A673 (cell line): ENCODE results near the gene IL23R. TPM values are rescaled to one million over a fixed set of nuclear protein-coding genes. Genes with fewer than 3 reads are reported as not detected.

Experiments used
- BruUV-seq: library from RNA; stranded (reverse); fragments of 400-500 nt; replicated peaks from 2 replicates; lab custom pipeline; 2021; lab: Mats Ljungman, UMichigan
- CTCF ChIA-PET: fragments of 300-600 bp; sonication (Branson Sonifier 250); formaldehyde crosslinking; loops from one replicate; lab custom pipeline; 2022; ENCODE audit warnings: antibody characterized with exemption; lab: Charles Lee
- POLR2A ChIA-PET: fragments of 300-600 bp; sonication (Branson Sonifier 250); formaldehyde crosslinking; loops from one replicate; lab custom pipeline; 2022; ENCODE audit warnings: antibody characterized with exemption; ENCODE audit not compliant: low non-redundant PET; lab: Charles Lee
- DNase-seq: peaks from one replicate; pipeline ENCODE4 v3.0.0-alpha.2; 2015; ENCODE audit warnings: low spot score
- H3K27ac ChIP-seq: fragments of 200-600 bp; sonication (generic); 2 replicates; pipeline ENCODE4 v1.5.1; 2016; ENCODE audit warnings: mixed run types, low read depth, mild to moderate bottlenecking, mixed read lengths, antibody characterized with exemption, low read length; ENCODE audit not compliant: poor library complexity, severe bottlenecking
- H3K27me3 ChIP-seq: fragments of 200-600 bp; sonication (generic); replicated peaks from 2 replicates; pipeline ENCODE4 v1.6.1; 2017; ENCODE audit warnings: mixed run types, low read depth, mild to moderate bottlenecking, mixed read lengths, antibody characterized with exemption, low read length; ENCODE audit not compliant: insufficient read depth, poor library complexity
- H3K36me3 ChIP-seq: fragments of 200-600 bp; sonication (generic); 2 replicates; pipeline ENCODE4 v1.6.1; 2016; ENCODE audit warnings: mixed run types, mild to moderate bottlenecking, mixed read lengths, antibody characterized with exemption, low read length; ENCODE audit not compliant: insufficient read depth, poor library complexity, severe bottlenecking
- H3K4me1 ChIP-seq: fragments of 200-600 bp; sonication (generic); 2 replicates; pipeline ENCODE4 v1.6.1; 2017; ENCODE audit warnings: mixed run types, mild to moderate bottlenecking, mixed read lengths, antibody characterized with exemption, low read length; ENCODE audit not compliant: insufficient read depth, poor library complexity, severe bottlenecking
- H3K4me3 ChIP-seq: fragments of 200-600 bp; sonication (generic); 2 replicates; pipeline ENCODE4 v1.5.1; 2016; ENCODE audit warnings: low read depth, mixed run types, mild to moderate bottlenecking, mixed read lengths, low read length; ENCODE audit not compliant: poor library complexity, severe bottlenecking
- H3K9me3 ChIP-seq: fragments of 200-600 bp; sonication (generic); 2 replicates; pipeline ENCODE4 v1.6.1; 2016; ENCODE audit warnings: mixed run types, low read depth, mild to moderate bottlenecking, mixed read lengths, antibody characterized with exemption, low read length; ENCODE audit not compliant: poor library complexity, severe bottlenecking
- EZH2 ChIP-seq: fragments of 200-600 bp; sonication (generic); IDR thresholded peaks from 2 replicates; pipeline ENCODE4 v1.6.1; 2017; ENCODE audit warnings: borderline replicate concordance, low read depth, mild to moderate bottlenecking, mixed read lengths, antibody characterized with exemption, low read length; ENCODE audit not compliant: poor library complexity, severe bottlenecking
- intact Hi-C: fragments of 100-400 bp; cut with micrococcal nuclease; formaldehyde crosslinking; loops from one replicate; pipeline ENCODE4 v1.10.0; 2022; ENCODE audit not compliant: unreplicated experiment
- total RNA-seq: library from RNA; stranded (reverse); gene quantifications from 2 replicates; pipeline ENCODE4 v1.2.3, GENCODE V29; 2021
- TF ChIP-seq, protein P1 (sequence below): fragments of 300-800, 200-600 bp; sonication (generic); conservative IDR thresholded peaks from 2 replicates; pipeline ENCODE4 v1.5.1; 2017; ENCODE audit warnings: low read depth, mild to moderate bottlenecking, antibody characterized with exemption, low read length, moderate library complexity, mixed read lengths

The IL23R gene
- total RNA-seq, 1 experiment from 2014 or later: not detected

DNA sequence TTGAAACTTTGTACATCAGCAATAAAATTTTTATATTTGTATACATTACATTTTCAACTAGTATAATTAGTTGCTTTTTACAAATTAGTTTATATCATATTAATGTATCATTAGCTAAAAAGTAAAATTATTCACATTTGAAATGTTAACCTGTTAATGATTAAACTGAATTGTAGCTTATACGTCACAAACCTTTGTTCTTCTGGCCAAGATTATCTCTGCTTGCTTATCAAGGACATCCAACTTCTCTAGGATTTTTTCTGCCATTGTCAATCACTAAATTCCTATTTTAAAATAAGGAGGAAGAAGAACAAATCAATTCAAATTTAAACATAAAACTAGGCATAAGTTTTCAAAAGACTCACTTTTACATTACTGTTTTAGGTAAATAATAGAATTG is 39.3 kb upstream of the IL23R start:
- BruUV-seq: no TSS peak
- intact Hi-C loops: no loop called here
- Histone ChIP-seq H3K4me1 (no peaks in the 10 kb centered on the region), H3K9me3 (no peaks in the 10 kb centered on the region), H3K36me3 (no peaks in the 10 kb centered on the region), H3K27ac (no peak overlapping the region), H3K4me3 (no peak overlapping the region), H3K27me3 (no peaks in the 10 kb centered on the region)
- POLR2A ChIA-PET: no interaction called here
- TF ChIP-seq, protein P1, sequence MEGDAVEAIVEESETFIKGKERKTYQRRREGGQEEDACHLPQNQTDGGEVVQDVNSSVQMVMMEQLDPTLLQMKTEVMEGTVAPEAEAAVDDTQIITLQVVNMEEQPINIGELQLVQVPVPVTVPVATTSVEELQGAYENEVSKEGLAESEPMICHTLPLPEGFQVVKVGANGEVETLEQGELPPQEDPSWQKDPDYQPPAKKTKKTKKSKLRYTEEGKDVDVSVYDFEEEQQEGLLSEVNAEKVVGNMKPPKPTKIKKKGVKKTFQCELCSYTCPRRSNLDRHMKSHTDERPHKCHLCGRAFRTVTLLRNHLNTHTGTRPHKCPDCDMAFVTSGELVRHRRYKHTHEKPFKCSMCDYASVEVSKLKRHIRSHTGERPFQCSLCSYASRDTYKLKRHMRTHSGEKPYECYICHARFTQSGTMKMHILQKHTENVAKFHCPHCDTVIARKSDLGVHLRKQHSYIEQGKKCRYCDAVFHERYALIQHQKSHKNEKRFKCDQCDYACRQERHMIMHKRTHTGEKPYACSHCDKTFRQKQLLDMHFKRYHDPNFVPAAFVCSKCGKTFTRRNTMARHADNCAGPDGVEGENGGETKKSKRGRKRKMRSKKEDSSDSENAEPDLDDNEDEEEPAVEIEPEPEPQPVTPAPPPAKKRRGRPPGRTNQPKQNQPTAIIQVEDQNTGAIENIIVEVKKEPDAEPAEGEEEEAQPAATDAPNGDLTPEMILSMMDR: no peak
- TF ChIP-seq EZH2: no peak
- CTCF ChIA-PET: no interaction called here
- DNase-seq: no peak

GRCh38 chr1:67130673-67131072 is 35.6 kb upstream of the IL23R start:
- H3K36me3 ChIP-seq: no peaks in the 10 kb centered on the region
- H3K4me3 ChIP-seq: no peak overlapping the region
- no peaks in the 10 kb centered on the region for H3K9me3 ChIP-seq
- TF ChIP-seq, protein P1: no peak
- no peak for TF ChIP-seq EZH2
- no TSS peak for BruUV-seq
- ChIA-PET CTCF (no interaction called here), POLR2A (no interaction called here)
- DNase-seq: no peak
- intact Hi-C loops: no loop called here
- H3K27ac ChIP-seq: no peak overlapping the region
- H3K27me3 ChIP-seq: no peaks in the 10 kb centered on the region
- no peaks in the 10 kb centered on the region for H3K4me1 ChIP-seq

DNA sequence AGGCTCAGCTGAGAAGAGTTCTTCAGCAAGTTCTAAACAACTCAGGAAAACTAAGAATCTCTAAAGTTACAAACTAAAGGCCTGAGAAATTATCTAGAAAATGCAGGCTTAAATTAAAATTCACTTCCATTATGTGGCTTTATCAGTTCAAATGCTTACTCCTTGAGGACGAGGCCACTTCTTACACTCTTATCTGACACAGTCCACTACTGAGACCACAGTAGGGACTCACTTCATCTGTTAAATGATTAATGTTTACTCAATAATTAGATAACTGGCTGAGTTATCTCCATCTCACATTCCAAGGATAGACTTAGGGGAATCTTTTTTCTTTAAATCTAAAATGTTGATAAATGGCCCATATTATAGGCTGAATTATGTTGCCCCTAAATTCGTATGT is 33.1 kb upstream of the IL23R start:
- Histone ChIP-seq H3K4me1 (no peaks in the 10 kb centered on the region), H3K9me3 (no peaks in the 10 kb centered on the region), H3K27ac (no peak overlapping the region), H3K4me3 (no peak overlapping the region), H3K27me3 (no peaks in the 10 kb centered on the region), H3K36me3 (no peaks in the 10 kb centered on the region)
- no peak for DNase-seq
- CTCF ChIA-PET: no interaction called here
- TF ChIP-seq, protein P1: no peak
- TF ChIP-seq EZH2: no peak
- BruUV-seq: no TSS peak
- intact Hi-C loops: no loop called here
- POLR2A ChIA-PET: no interaction called here
